Neural cell (in vitro differentiated cells): ENCODE data around the gene LTBP4. TPM values are rescaled to one million over a fixed set of nuclear protein-coding genes. Genes with fewer than 3 reads are reported as not detected.

Source experiments
- H2AFZ ChIP-seq: fragments of 200-600, 300-800 bp; sonication (generic), shearing (Covaris generic); 2 replicates; pipeline ENCODE4 v1.6.0; 2014; ENCODE audit warnings: low read depth, mild to moderate bottlenecking, antibody characterized with exemption, low read length, moderate library complexity
- H3F3A ChIP-seq: fragments of 200-600 bp; shearing (Covaris generic); 2 replicates; pipeline ENCODE4 v1.6.1; 2016; ENCODE audit warnings: mild to moderate bottlenecking, moderate library complexity, mixed read lengths, antibody characterized with exemption, low read length; ENCODE audit not compliant: insufficient read depth, poor library complexity, severe bottlenecking
- H3K27ac ChIP-seq: fragments of 200-600, 300-800 bp; sonication (generic), shearing (Covaris generic); 2 replicates; pipeline ENCODE4 v1.5.1; 2014; ENCODE audit warnings: mild to moderate bottlenecking, low read length, moderate library complexity
- H3K27me3 ChIP-seq: fragments of 300-800, 200-600 bp; sonication (generic), shearing (Covaris generic); 2 replicates; pipeline ENCODE4 v1.6.0; 2014; ENCODE audit warnings: mild to moderate bottlenecking, low read depth, low read length, moderate library complexity; ENCODE audit not compliant: insufficient read depth
- H3K36me3 ChIP-seq: fragments of 300-800, 200-600 bp; sonication (generic), shearing (Covaris generic); 2 replicates; pipeline ENCODE4 v1.5.1; 2014; ENCODE audit warnings: mild to moderate bottlenecking, antibody characterized with exemption, low read length, moderate library complexity; ENCODE audit not compliant: insufficient read depth
- H3K4me2 ChIP-seq: fragments of 300-800, 200-600 bp; sonication (generic), shearing (Covaris generic); 2 replicates; pipeline ENCODE4 v1.6.0; 2014; ENCODE audit warnings: mild to moderate bottlenecking, low read length
- H3K4me3 ChIP-seq: fragments of 300-800, 200-600 bp; sonication (generic), shearing (Covaris generic); 2 replicates; pipeline ENCODE4 v1.5.1; 2014; ENCODE audit warnings: mild to moderate bottlenecking, low read length, moderate library complexity
- H3K79me2 ChIP-seq: fragments of 200-600 bp; shearing (Covaris generic); replicated peaks from 2 replicates; pipeline ENCODE4 v1.6.0; 2014; ENCODE audit warnings: mild to moderate bottlenecking, low read length, moderate library complexity; ENCODE audit not compliant: insufficient read depth
- H3K9ac ChIP-seq: fragments of 300-800, 200-600 bp; sonication (generic), shearing (Covaris generic); 2 replicates; pipeline ENCODE4 v1.6.1; 2016; ENCODE audit warnings: mild to moderate bottlenecking, low read length, mixed read lengths
- H3K9me2 ChIP-seq: fragments of 200-600 bp; shearing (Covaris generic); 2 replicates; pipeline ENCODE4 v1.6.1; 2016; ENCODE audit warnings: mild to moderate bottlenecking, low read length, mixed read lengths; ENCODE audit not compliant: insufficient read depth
- H3K9me3 ChIP-seq: fragments of 200-600, 300-800 bp; sonication (generic), shearing (Covaris generic); 2 replicates; pipeline ENCODE4 v1.6.1; 2016; ENCODE audit warnings: mild to moderate bottlenecking, mixed run types, low read length, moderate library complexity, mixed read lengths
- H4K20me1 ChIP-seq: fragments of 200-600 bp; shearing (Covaris generic); 2 replicates; pipeline ENCODE4 v1.6.1; 2016; ENCODE audit warnings: mild to moderate bottlenecking, mixed run types; ENCODE audit not compliant: insufficient read depth
- EP300 ChIP-seq: fragments of 450-650 bp; conservative IDR thresholded peaks from 2 replicates; pipeline ENCODE4 v1.6.1; 2014; ENCODE audit warnings: antibody characterized with exemption, mild to moderate bottlenecking, moderate library complexity; ENCODE audit not compliant: poor library complexity, severe bottlenecking
- EZH2 ChIP-seq: fragments of 200-600, 300-800 bp; shearing (Covaris generic), sonication (generic); IDR thresholded peaks from 2 replicates; pipeline ENCODE4 v1.6.1; 2014; ENCODE audit warnings: antibody characterized with exemption, low read length, borderline replicate concordance, mild to moderate bottlenecking; ENCODE audit not compliant: insufficient read depth, poor library complexity, severe bottlenecking
- MXI1 ChIP-seq: fragments of 450-650 bp; conservative IDR thresholded peaks from 2 replicates; pipeline ENCODE4 v1.6.1; 2014; ENCODE audit warnings: antibody characterized with exemption, mild to moderate bottlenecking; ENCODE audit not compliant: poor library complexity, severe bottlenecking
- POLR2AphosphoS5 ChIP-seq: IDR thresholded peaks from 2 replicates; pipeline ENCODE4 v1.6.1; 2012
- RAD21 ChIP-seq: fragments of 450-650 bp; conservative IDR thresholded peaks from 2 replicates; pipeline ENCODE4 v1.6.1; 2014; ENCODE audit warnings: antibody characterized with exemption, mild to moderate bottlenecking, moderate library complexity
- SMC3 ChIP-seq: fragments of 450-650 bp; conservative IDR thresholded peaks from 2 replicates; pipeline ENCODE4 v1.6.1; 2014; ENCODE audit warnings: antibody characterized with exemption, mild to moderate bottlenecking, moderate library complexity; ENCODE audit not compliant: poor library complexity
- TAF1 ChIP-seq: IDR thresholded peaks from 2 replicates; pipeline ENCODE4 v1.6.1; 2012; ENCODE audit warnings: low read depth
- polyA plus RNA-seq: library from polyadenylated mRNA; depleted of rRNA; stranded (reverse); fragments of >200 nt; gene quantifications from 2 replicates; pipeline ENCODE4 v1.2.3, GENCODE V29; 2014
- TF ChIP-seq, protein P1 (sequence below): IDR thresholded peaks from 2 replicates; pipeline ENCODE4 v1.6.1; 2012; ENCODE audit warnings: borderline replicate concordance
- TF ChIP-seq, protein P2 (sequence below): fragments of 450-650 bp; IDR thresholded peaks from 2 replicates; pipeline ENCODE4 v1.5.1; 2014; ENCODE audit warnings: antibody characterized with exemption, mild to moderate bottlenecking, moderate library complexity; ENCODE audit not compliant: poor library complexity, severe bottlenecking

Gene LTBP4
- polyA plus RNA-seq, 1 donor from 2014 or later, result 55.6 TPM

DNA sequence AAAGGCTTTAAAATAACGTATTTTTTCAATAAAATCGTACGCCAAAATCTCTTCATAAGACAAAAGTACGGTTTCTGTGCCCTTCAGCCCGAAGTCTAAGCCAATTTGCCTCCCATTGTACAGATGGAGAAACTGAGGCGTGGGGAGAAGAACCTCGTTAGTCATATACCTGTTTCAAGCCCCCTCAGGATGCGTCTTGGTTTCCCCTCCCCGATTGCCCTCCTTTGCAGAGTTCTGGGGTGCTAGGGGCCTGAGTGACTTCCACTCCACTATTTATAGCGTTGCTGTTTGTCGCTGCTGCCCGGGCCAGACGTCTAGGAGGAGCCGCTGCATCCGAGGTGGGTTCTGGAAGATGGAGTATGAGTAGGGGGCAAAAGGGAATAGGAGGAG lies 2.3 kb upstream of the LTBP4 start:
- H3K9me3 ChIP-seq, result no peaks in the 10 kb centered on the region
- no peak for TF ChIP-seq POLR2AphosphoS5
- TF ChIP-seq, protein P1, sequence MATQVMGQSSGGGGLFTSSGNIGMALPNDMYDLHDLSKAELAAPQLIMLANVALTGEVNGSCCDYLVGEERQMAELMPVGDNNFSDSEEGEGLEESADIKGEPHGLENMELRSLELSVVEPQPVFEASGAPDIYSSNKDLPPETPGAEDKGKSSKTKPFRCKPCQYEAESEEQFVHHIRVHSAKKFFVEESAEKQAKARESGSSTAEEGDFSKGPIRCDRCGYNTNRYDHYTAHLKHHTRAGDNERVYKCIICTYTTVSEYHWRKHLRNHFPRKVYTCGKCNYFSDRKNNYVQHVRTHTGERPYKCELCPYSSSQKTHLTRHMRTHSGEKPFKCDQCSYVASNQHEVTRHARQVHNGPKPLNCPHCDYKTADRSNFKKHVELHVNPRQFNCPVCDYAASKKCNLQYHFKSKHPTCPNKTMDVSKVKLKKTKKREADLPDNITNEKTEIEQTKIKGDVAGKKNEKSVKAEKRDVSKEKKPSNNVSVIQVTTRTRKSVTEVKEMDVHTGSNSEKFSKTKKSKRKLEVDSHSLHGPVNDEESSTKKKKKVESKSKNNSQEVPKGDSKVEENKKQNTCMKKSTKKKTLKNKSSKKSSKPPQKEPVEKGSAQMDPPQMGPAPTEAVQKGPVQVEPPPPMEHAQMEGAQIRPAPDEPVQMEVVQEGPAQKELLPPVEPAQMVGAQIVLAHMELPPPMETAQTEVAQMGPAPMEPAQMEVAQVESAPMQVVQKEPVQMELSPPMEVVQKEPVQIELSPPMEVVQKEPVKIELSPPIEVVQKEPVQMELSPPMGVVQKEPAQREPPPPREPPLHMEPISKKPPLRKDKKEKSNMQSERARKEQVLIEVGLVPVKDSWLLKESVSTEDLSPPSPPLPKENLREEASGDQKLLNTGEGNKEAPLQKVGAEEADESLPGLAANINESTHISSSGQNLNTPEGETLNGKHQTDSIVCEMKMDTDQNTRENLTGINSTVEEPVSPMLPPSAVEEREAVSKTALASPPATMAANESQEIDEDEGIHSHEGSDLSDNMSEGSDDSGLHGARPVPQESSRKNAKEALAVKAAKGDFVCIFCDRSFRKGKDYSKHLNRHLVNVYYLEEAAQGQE, result no peak
- TF ChIP-seq EP300, result no peak
- TF ChIP-seq TAF1, result no peak
- H3K9me2 ChIP-seq, result no peaks in the 10 kb centered on the region
- peak overlapping the region; percentile 61 for H3K4me3 ChIP-seq
- no peaks in the 10 kb centered on the region for H4K20me1 ChIP-seq
- no peak overlapping the region for H3K4me2 ChIP-seq
- no peak overlapping the region for H2AFZ ChIP-seq
- peaks cover 23% of the 10 kb centered on the region for H3K27me3 ChIP-seq
- H3K9ac ChIP-seq, result no peak overlapping the region
- no peaks in the 10 kb centered on the region for H3K36me3 ChIP-seq
- H3K79me2 ChIP-seq, result no peaks in the 10 kb centered on the region
- peaks cover 4% of the 10 kb centered on the region for H3F3A ChIP-seq
- no peak overlapping the region for H3K27ac ChIP-seq

- H3K36me3 ChIP-seq, result no peaks in the 10 kb centered on the region
- no peaks in the 10 kb centered on the region for H3K9me2 ChIP-seq
- H3F3A ChIP-seq, result peaks cover 4% of the 10 kb centered on the region
- no peaks in the 10 kb centered on the region for H3K79me2 ChIP-seq
- H3K27ac ChIP-seq, result no peak overlapping the region
- H3K4me2 ChIP-seq, result no peak overlapping the region
- peak overlapping the region; percentile 61 for H3K4me3 ChIP-seq
- TF ChIP-seq EZH2, result no peak
- TF ChIP-seq MXI1, result no peak
- TF ChIP-seq, protein P1, result no peak
- TF ChIP-seq TAF1, result no peak
- TF ChIP-seq POLR2AphosphoS5, result no peak
- no peak for TF ChIP-seq RAD21
- no peak for TF ChIP-seq EP300
- no peak for TF ChIP-seq SMC3
- TF ChIP-seq, protein P2, sequence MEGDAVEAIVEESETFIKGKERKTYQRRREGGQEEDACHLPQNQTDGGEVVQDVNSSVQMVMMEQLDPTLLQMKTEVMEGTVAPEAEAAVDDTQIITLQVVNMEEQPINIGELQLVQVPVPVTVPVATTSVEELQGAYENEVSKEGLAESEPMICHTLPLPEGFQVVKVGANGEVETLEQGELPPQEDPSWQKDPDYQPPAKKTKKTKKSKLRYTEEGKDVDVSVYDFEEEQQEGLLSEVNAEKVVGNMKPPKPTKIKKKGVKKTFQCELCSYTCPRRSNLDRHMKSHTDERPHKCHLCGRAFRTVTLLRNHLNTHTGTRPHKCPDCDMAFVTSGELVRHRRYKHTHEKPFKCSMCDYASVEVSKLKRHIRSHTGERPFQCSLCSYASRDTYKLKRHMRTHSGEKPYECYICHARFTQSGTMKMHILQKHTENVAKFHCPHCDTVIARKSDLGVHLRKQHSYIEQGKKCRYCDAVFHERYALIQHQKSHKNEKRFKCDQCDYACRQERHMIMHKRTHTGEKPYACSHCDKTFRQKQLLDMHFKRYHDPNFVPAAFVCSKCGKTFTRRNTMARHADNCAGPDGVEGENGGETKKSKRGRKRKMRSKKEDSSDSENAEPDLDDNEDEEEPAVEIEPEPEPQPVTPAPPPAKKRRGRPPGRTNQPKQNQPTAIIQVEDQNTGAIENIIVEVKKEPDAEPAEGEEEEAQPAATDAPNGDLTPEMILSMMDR, result no peak
- H3K9me3 ChIP-seq, result no peaks in the 10 kb centered on the region
- H4K20me1 ChIP-seq, result no peaks in the 10 kb centered on the region
- no peak overlapping the region for H2AFZ ChIP-seq
- peaks cover 28% of the 10 kb centered on the region for H3K27me3 ChIP-seq
- H3K9ac ChIP-seq, result peak overlapping the region; percentile 27
These were observed 1.8 kb upstream of the LTBP4 start for GRCh38 chr19:40599331-40599901.
